ENCODE results near the gene SREK1IP1. TPM values are rescaled to one million over a fixed set of nuclear protein-coding genes. Genes with fewer than 3 reads are reported as not detected.
"Not testable (repeated sequence)": the region's sequence is repeated elsewhere in the genome, so short reads cannot be mapped to it uniquely, and the experiment has no call there.

Gene SREK1IP1
- total RNA-seq, 4 donors from 2014 or later = 9.8 to 18.4 (median 15.5) TPM

GRCh38 chr5:64707191-64707590 lies 61.3 kb downstream of the SREK1IP1 start:
- H3K27me3 ChIP-seq = no peaks in the 10 kb centered on the region
- WGBS, 2 donors (ENCODE audit: low coverage in 1 of 2) = 69 to 86% methylated on average over 2 of the region's 2 CpGs
- H3K4me3 ChIP-seq = no peak overlapping the region
- H3K4me1 ChIP-seq = peaks cover 0 to 11% (median 0%) of the 10 kb centered on the region in 3 donors
- H3K36me3 ChIP-seq = no peaks in the 10 kb centered on the region
- H3K27ac ChIP-seq = no peak overlapping the region
- ATAC-seq = no peak
- no peaks in the 10 kb centered on the region for H3K9me3 ChIP-seq
- TF ChIP-seq CTCF (IDR thresholded peaks at IDR 0.05) = no peak
- no peak for TF ChIP-seq EP300 (IDR thresholded peaks at IDR 0.05)
- TF ChIP-seq POLR2AphosphoS5 (IDR thresholded peaks at IDR 0.05) = no peak
- TF ChIP-seq POLR2A (IDR thresholded peaks at IDR 0.05) = no peak

- H3K27me3 ChIP-seq, H3K4me3 ChIP-seq, H3K27ac ChIP-seq, ATAC-seq, H3K9me3 ChIP-seq, H3K36me3 ChIP-seq: not testable (repeated sequence)
- H3K4me1 ChIP-seq = peaks cover 0 to 11% (median 0%) of the 10 kb centered on the region in 3 donors
- 31 to 33% methylated on average over 2 of the region's 2 CpGs for WGBS, 2 donors (ENCODE audit: low coverage in 1 of 2)
These were observed 62.4 kb downstream of the SREK1IP1 start for GRCh38 chr5:64706074-64706473.

GRCh38 chr5:64700765-64701164 lies 67.7 kb downstream of the SREK1IP1 start:
- peaks cover 0 to 11% (median 0%) of the 10 kb centered on the region in 3 donors for H3K9me3 ChIP-seq
- no peaks in the 10 kb centered on the region for H3K36me3 ChIP-seq
- WGBS, 2 donors (ENCODE audit: low coverage in 1 of 2) = 80 to 95% methylated on average over 1 to 3 of the region's 4 CpGs
- H3K4me3 ChIP-seq = no peak overlapping the region
- no peak for ATAC-seq
- no peaks in the 10 kb centered on the region for H3K27me3 ChIP-seq
- H3K27ac ChIP-seq = no peak overlapping the region
- TF ChIP-seq POLR2AphosphoS5 (IDR thresholded peaks at IDR 0.05) (no peak), EP300 (IDR thresholded peaks at IDR 0.05) (no peak), CTCF (IDR thresholded peaks at IDR 0.05) (no peak), POLR2A (IDR thresholded peaks at IDR 0.05) (no peak)
- peaks cover 0 to 11% (median 0%) of the 10 kb centered on the region in 3 donors for H3K4me1 ChIP-seq

- not testable (repeated sequence) for H3K36me3 ChIP-seq, H3K4me3 ChIP-seq, H3K4me1 ChIP-seq, ATAC-seq, H3K27ac ChIP-seq
- WGBS, 2 donors (ENCODE audit: low coverage in 1 of 2) = 95% methylated on average over 6 to 7 of the region's 7 CpGs
- Histone ChIP-seq H3K27me3 (peaks cover 13% of the 10 kb centered on the region), H3K9me3 (peaks cover 0 to 11% (median 0%) of the 10 kb centered on the region in 3 donors)
These were observed 72.1 kb downstream of the SREK1IP1 start for GRCh38 chr5:64696414-64696813.

GRCh38 chr5:64693636-64694035 lies 74.9 kb downstream of the SREK1IP1 start:
- no peak for TF ChIP-seq EP300 (IDR thresholded peaks at IDR 0.05)
- TF ChIP-seq POLR2A (IDR thresholded peaks at IDR 0.05) = no peak
- no peak for TF ChIP-seq POLR2AphosphoS5 (IDR thresholded peaks at IDR 0.05)
- TF ChIP-seq CTCF (IDR thresholded peaks at IDR 0.05) = no peak
- peaks cover 0 to 11% (median 0%) of the 10 kb centered on the region in 3 donors for H3K9me3 ChIP-seq
- WGBS, 2 donors (ENCODE audit: low coverage in 1 of 2) = 60 to 64% methylated on average over 1 to 2 of the region's 2 CpGs
- H3K4me1 ChIP-seq = peaks cover 0 to 12% (median 11%) of the 10 kb centered on the region in 3 donors
- H3K27me3 ChIP-seq = peaks cover 40% of the 10 kb centered on the region
- no peak for ATAC-seq
- no peaks in the 10 kb centered on the region for H3K36me3 ChIP-seq
- H3K27ac ChIP-seq = no peak overlapping the region
- H3K4me3 ChIP-seq = no peak overlapping the region

- Histone ChIP-seq H3K4me3 (no peak overlapping the region), H3K36me3 (no peaks in the 10 kb centered on the region), H3K27ac (no peak overlapping the region), H3K4me1 (peaks cover 0 to 12% (median 11%) of the 10 kb centered on the region in 3 donors), H3K9me3 (peaks cover 0 to 4% (median 0%) of the 10 kb centered on the region in 3 donors), H3K27me3 (peaks cover 52% of the 10 kb centered on the region)
- TF ChIP-seq POLR2AphosphoS5 (IDR thresholded peaks at IDR 0.05) (no peak), POLR2A (IDR thresholded peaks at IDR 0.05) (no peak), CTCF (IDR thresholded peaks at IDR 0.05) (no peak), EP300 (IDR thresholded peaks at IDR 0.05) (no peak)
- no peak for ATAC-seq
- WGBS, 2 donors (ENCODE audit: low coverage in 1 of 2) = 33% methylated on average over 3 of the region's 3 CpGs; no CpG with 5 or more reads in 1 of the 2 donors
These were observed 77.2 kb downstream of the SREK1IP1 start for GRCh38 chr5:64691291-64691690.

Data from gastroesophageal sphincter (tissue), 4 donors.